Gastrocnemius medialis (tissue), 4 donors: ENCODE measurements around the gene FAM13A. TPM values are rescaled to one million over a fixed set of nuclear protein-coding genes. Genes with fewer than 3 reads are reported as not detected.

ENCODE experiments used
- ATAC-seq, 2 donors: fragments of 150-250 bp; one replicate each; pipeline ENCODE4 v1.9.1; 2016
- DNase-seq, 2 donors: peaks; one replicate each; pipeline ENCODE4 v3.0.0-alpha.2; 2019
- H3K27ac ChIP-seq, 4 donors: fragments of 200-600 bp; sonication (generic); 1 replicate in 1 of 4; 2 replicates in 3 of 4; pipeline ENCODE4 v1.5.1; 2016 to 2018; ENCODE audit warnings: mild to moderate bottlenecking in 2 of 4, moderate library complexity in 1 of 4
- H3K27me3 ChIP-seq, 3 donors: fragments of 200-600 bp; sonication (generic) in 2 of 3; 1 replicate in 1 of 3; 2 replicates in 2 of 3; pipeline versions ENCODE4 v1.5.1 to v1.6.0; 2016 to 2019; ENCODE audit warnings: mild to moderate bottlenecking in 1 of 3, moderate library complexity in 1 of 3
- H3K36me3 ChIP-seq, 2 donors: fragments of 200-600 bp; sonication (generic) in 1 of 2; one replicate each; pipeline ENCODE4 v1.5.1; 2017 to 2018
- H3K4me1 ChIP-seq, 2 donors: fragments of 200-600 bp; sonication (generic) in 1 of 2; one replicate each; pipeline ENCODE4 v1.5.1; 2016 to 2017; ENCODE audit warnings: mild to moderate bottlenecking in 2 of 2
- H3K4me3 ChIP-seq, 4 donors: fragments of 200-600 bp; sonication (generic) in 3 of 4; 1 replicate in 1 of 4; 2 replicates in 3 of 4; pipeline ENCODE4 v1.5.1; 2016 to 2019; ENCODE audit warnings: mild to moderate bottlenecking in 2 of 4
- H3K9me3 ChIP-seq, 3 donors: fragments of 200-600 bp; sonication (generic) in 2 of 3; 1 replicate in 1 of 3; 2 replicates in 2 of 3; pipeline ENCODE4 v1.5.1; 2016 to 2019
- CTCF ChIP-seq, 5 experiments: fragments of 450-650 bp in 3 of 5; fragments of 200-600 bp in 2 of 5; sonication (generic) in 2 of 5; IDR thresholded peaks in 4 of 5; conservative IDR thresholded peaks in 1 of 5; 1 replicate in 4 of 5; 2 replicates in 1 of 5; pipeline ENCODE4 v1.5.1; 2016 to 2019; ENCODE audit warnings: antibody characterized with exemption in 5 of 5, mild to moderate bottlenecking in 3 of 5, moderate library complexity in 3 of 5
- POLR2A ChIP-seq, 2 donors: fragments of 450-650 bp; IDR thresholded peaks; one replicate each; pipeline ENCODE4 v1.6.1; 2017; ENCODE audit warnings: antibody characterized with exemption in 2 of 2, mild to moderate bottlenecking in 2 of 2, moderate library complexity in 2 of 2
- in situ Hi-C, 4 donors: fragments of 200-750 bp; cut with MboI; loops; one replicate each; pipeline versions ENCODE4 v1.15.0 to v1.8.0; 2017; ENCODE audit warnings: low sequenced_read_pairs in 4 of 4
- intact Hi-C: fragments of 100-400 bp; cut with DNase I; formaldehyde crosslinking; loops from one replicate; pipeline ENCODE4 v1.15.1; 2023; ENCODE audit warnings: low total_unique reads
- total RNA-seq, 4 donors: library from RNA; depleted of rRNA; stranded (reverse); fragments of >200 nt; gene quantifications; one replicate each; pipeline versions ENCODE4 v1.1.0 to v1.2.3, GENCODE V29; 2016

The FAM13A gene
- total RNA-seq, 4 donors from 2014 or later = 6.7 to 14.1 (median 11.4) TPM

GRCh38 chr4:88826771-88827170 is 230.2 kb downstream of the FAM13A start:
- intact Hi-C loops = loop anchor here (10.0 kb wide), 1 partner anchor 302 kb away; the partner anchor contains the start of gene PYURF
- no peak overlapping the region for H3K4me3 ChIP-seq
- TF ChIP-seq POLR2A (IDR thresholded peaks at IDR 0.05) (no peak), CTCF (IDR thresholded peaks at IDR 0.05 in 4 of 5, conservative IDR thresholded peaks at IDR 0.05 in 1 of 5) (no peak)
- in situ Hi-C loops = no loop called here
- H3K9me3 ChIP-seq = no peaks in the 10 kb centered on the region
- no peaks in the 10 kb centered on the region for H3K36me3 ChIP-seq
- H3K27ac ChIP-seq = no peak overlapping the region
- no peak for ATAC-seq
- no peaks in the 10 kb centered on the region for H3K27me3 ChIP-seq
- peaks cover 13 to 17% of the 10 kb centered on the region in 2 donors for H3K4me1 ChIP-seq
- DNase-seq = no peak

GRCh38 chr4:88825931-88826330 is 231.1 kb downstream of the FAM13A start:
- ATAC-seq (no peak), DNase-seq (no peak)
- Histone ChIP-seq H3K27ac (no peak overlapping the region), H3K4me1 (peaks cover 16 to 26% of the 10 kb centered on the region in 2 donors), H3K9me3 (no peaks in the 10 kb centered on the region), H3K36me3 (no peaks in the 10 kb centered on the region), H3K4me3 (no peak overlapping the region), H3K27me3 (no peaks in the 10 kb centered on the region)
- TF ChIP-seq POLR2A (IDR thresholded peaks at IDR 0.05) (no peak), CTCF (IDR thresholded peaks at IDR 0.05 in 4 of 5, conservative IDR thresholded peaks at IDR 0.05 in 1 of 5) (no peak)
- in situ Hi-C loops = no loop called here
- intact Hi-C loops = loop anchor here (10.0 kb wide), 1 partner anchor 301 kb away; the partner anchor contains the start of gene PYURF

GRCh38 chr4:88823058-88823919 is 233.7 kb downstream of the FAM13A start:
- in situ Hi-C loops = no loop called here
- TF ChIP-seq POLR2A (IDR thresholded peaks at IDR 0.05) (peak; percentile 49 to 82), CTCF (IDR thresholded peaks at IDR 0.05 in 4 of 5, conservative IDR thresholded peaks at IDR 0.05 in 1 of 5) (no peak)
- peak; percentile 90 to 94 for ATAC-seq
- peak overlapping the region; percentile 45 to 65 (median 58) for H3K4me3 ChIP-seq
- H3K27me3 ChIP-seq = no peaks in the 10 kb centered on the region
- H3K27ac ChIP-seq = peak overlapping the region; percentile 81 to 85 (median 84)
- intact Hi-C loops = loop anchor here (2.0 to 10.0 kb wide), 3 partner anchors 84 to 298 kb away; partner anchors contain the start of genes PYURF and TIGD2
- DNase-seq = peak; percentile 85 to 86
- no peaks in the 10 kb centered on the region for H3K36me3 ChIP-seq
- H3K4me1 ChIP-seq = peaks cover 34 to 44% of the 10 kb centered on the region in 2 donors
- no peaks in the 10 kb centered on the region for H3K9me3 ChIP-seq

- in situ Hi-C loops = no loop called here
- intact Hi-C loops = loop anchor here (2.0 to 10.0 kb wide), 3 partner anchors 85 to 297 kb away; partner anchors contain the start of genes PYURF and TIGD2
These were observed 234.8 kb downstream of the FAM13A start for GRCh38 chr4:88822034-88822789.

More at GRCh38 chr4:88822034-88822789, 234.8 kb downstream of the FAM13A start:
- TF ChIP-seq CTCF (IDR thresholded peaks at IDR 0.05 in 4 of 5, conservative IDR thresholded peaks at IDR 0.05 in 1 of 5) (no peak), POLR2A (IDR thresholded peaks at IDR 0.05) (no peak)
- peaks cover 34 to 44% of the 10 kb centered on the region in 2 donors for H3K4me1 ChIP-seq
- H3K27me3 ChIP-seq = no peaks in the 10 kb centered on the region
- no peaks in the 10 kb centered on the region for H3K36me3 ChIP-seq
- no peaks in the 10 kb centered on the region for H3K9me3 ChIP-seq
- H3K27ac ChIP-seq = peak overlapping the region; percentile 81 to 85 (median 84)
- no peak for DNase-seq
- H3K4me3 ChIP-seq = peak overlapping the region; percentile 45 to 65 (median 58)
- ATAC-seq = no peak
